ENCODE measurements around the gene RNU1-3. TPM values are rescaled to one million over a fixed set of nuclear protein-coding genes. Genes with fewer than 3 reads are reported as not detected.
"Not testable (repeated sequence)": the region's sequence is repeated elsewhere in the genome, so short reads cannot be mapped to it uniquely, and the experiment has no call there.

RNU1-3 gene
- total and polyA plus RNA-seq, 2 of the 13 experiments (the other 11 are each of a cell fraction or from before 2014, with no cell fraction given), result under 0.01 to 11,018 TPM

DNA sequence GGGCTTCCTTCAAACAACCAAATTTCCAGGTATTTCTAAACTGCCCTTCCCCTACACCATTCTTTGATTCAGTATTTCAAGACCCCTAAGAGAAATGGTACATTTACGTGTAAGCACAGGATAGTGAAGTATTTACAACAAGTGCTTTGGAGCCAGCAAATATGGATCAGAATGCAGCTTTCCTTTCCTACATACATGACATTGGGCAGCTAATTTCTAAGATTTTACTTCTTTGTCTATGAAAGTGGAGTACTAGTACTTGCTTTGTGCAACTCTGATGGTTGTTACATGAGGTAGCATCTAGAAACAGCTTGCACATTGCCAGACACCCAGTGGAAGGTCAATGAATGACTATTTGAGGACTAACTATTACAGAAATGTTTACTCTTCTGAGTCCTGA lies 15.2 kb downstream of the RNU1-3 start (continued):
- TF ChIP-seq ZNF644 (CRISPR knock-in tag; IDR thresholded peaks at IDR 0.05; ENCODE audit: low read depth) (peak; percentile 62), ZNF614 (CRISPR knock-in tag; IDR thresholded peaks at IDR 0.05; ENCODE audit: borderline replicate concordance) (peak; percentile 70; the same call in 1 of the 2 replicates), RFXANK (CRISPR knock-in tag; IDR thresholded peaks at IDR 0.05) (peak; percentile 78; the same call in 1 of the 2 replicates), HDAC2 (CRISPR knock-in tag; IDR thresholded peaks at IDR 0.05) (0 out of 2 replicates have a peak, but pooled peaks have one; percentile 20), KLF6 (CRISPR knock-in tag; IDR thresholded peaks at IDR 0.05) (peak; percentile 76), SAP130 (CRISPR knock-in tag; IDR thresholded peaks at IDR 0.05; ENCODE audit: low read depth) (peak; percentile 71), SOX5 (CRISPR knock-in tag; IDR thresholded peaks at IDR 0.05; ENCODE audit: borderline replicate concordance) (peak; percentile 38; the same call in 1 of the 2 replicates), NCOA2 (CRISPR knock-in tag; IDR thresholded peaks at IDR 0.05) (peak; percentile 53; the same call in 1 of the 2 replicates), GATAD2A (CRISPR knock-in tag; IDR thresholded peaks at IDR 0.05) (peak; percentile 94), MED1 (CRISPR knock-in tag; IDR thresholded peaks at IDR 0.05) (peak; percentile 53), ATF7 (IDR thresholded peaks at IDR 0.05) (0 out of 2 replicates have a peak, but pooled peaks have one; percentile 19)
- TF ChIP-seq, protein P1, sequence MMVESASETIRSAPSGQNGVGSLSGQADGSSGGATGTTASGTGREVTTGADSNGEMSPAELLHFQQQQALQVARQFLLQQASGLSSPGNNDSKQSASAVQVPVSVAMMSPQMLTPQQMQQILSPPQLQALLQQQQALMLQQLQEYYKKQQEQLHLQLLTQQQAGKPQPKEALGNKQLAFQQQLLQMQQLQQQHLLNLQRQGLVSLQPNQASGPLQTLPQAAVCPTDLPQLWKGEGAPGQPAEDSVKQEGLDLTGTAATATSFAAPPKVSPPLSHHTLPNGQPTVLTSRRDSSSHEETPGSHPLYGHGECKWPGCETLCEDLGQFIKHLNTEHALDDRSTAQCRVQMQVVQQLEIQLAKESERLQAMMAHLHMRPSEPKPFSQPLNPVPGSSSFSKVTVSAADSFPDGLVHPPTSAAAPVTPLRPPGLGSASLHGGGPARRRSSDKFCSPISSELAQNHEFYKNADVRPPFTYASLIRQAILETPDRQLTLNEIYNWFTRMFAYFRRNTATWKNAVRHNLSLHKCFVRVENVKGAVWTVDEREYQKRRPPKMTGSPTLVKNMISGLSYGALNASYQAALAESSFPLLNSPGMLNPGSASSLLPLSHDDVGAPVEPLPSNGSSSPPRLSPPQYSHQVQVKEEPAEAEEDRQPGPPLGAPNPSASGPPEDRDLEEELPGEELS (CRISPR knock-in tag; IDR thresholded peaks at IDR 0.05), result 0 out of 2 replicates have a peak, but pooled peaks have one; percentile 14
- TF ChIP-seq, protein P2, sequence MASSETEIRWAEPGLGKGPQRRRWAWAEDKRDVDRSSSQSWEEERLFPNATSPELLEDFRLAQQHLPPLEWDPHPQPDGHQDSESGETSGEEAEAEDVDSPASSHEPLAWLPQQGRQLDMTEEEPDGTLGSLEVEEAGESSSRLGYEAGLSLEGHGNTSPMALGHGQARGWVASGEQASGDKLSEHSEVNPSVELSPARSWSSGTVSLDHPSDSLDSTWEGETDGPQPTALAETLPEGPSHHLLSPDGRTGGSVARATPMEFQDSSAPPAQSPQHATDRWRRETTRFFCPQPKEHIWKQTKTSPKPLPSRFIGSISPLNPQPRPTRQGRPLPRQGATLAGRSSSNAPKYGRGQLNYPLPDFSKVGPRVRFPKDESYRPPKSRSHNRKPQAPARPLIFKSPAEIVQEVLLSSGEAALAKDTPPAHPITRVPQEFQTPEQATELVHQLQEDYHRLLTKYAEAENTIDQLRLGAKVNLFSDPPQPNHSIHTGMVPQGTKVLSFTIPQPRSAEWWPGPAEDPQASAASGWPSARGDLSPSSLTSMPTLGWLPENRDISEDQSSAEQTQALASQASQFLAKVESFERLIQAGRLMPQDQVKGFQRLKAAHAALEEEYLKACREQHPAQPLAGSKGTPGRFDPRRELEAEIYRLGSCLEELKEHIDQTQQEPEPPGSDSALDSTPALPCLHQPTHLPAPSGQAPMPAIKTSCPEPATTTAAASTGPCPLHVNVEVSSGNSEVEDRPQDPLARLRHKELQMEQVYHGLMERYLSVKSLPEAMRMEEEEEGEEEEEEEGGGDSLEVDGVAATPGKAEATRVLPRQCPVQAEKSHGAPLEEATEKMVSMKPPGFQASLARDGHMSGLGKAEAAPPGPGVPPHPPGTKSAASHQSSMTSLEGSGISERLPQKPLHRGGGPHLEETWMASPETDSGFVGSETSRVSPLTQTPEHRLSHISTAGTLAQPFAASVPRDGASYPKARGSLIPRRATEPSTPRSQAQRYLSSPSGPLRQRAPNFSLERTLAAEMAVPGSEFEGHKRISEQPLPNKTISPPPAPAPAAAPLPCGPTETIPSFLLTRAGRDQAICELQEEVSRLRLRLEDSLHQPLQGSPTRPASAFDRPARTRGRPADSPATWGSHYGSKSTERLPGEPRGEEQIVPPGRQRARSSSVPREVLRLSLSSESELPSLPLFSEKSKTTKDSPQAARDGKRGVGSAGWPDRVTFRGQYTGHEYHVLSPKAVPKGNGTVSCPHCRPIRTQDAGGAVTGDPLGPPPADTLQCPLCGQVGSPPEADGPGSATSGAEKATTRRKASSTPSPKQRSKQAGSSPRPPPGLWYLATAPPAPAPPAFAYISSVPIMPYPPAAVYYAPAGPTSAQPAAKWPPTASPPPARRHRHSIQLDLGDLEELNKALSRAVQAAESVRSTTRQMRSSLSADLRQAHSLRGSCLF (CRISPR knock-in tag; IDR thresholded peaks at IDR 0.05; ENCODE audit: borderline replicate concordance), result peak; percentile 33; the same call in 1 of the 2 replicates
- TF ChIP-seq, protein P3, sequence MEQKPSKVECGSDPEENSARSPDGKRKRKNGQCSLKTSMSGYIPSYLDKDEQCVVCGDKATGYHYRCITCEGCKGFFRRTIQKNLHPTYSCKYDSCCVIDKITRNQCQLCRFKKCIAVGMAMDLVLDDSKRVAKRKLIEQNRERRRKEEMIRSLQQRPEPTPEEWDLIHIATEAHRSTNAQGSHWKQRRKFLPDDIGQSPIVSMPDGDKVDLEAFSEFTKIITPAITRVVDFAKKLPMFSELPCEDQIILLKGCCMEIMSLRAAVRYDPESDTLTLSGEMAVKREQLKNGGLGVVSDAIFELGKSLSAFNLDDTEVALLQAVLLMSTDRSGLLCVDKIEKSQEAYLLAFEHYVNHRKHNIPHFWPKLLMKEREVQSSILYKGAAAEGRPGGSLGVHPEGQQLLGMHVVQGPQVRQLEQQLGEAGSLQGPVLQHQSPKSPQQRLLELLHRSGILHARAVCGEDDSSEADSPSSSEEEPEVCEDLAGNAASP (CRISPR knock-in tag; IDR thresholded peaks at IDR 0.05; ENCODE audit: borderline replicate concordance), result peak; percentile 49; the same call in 1 of the 2 replicates
- TF ChIP-seq, protein P4, sequence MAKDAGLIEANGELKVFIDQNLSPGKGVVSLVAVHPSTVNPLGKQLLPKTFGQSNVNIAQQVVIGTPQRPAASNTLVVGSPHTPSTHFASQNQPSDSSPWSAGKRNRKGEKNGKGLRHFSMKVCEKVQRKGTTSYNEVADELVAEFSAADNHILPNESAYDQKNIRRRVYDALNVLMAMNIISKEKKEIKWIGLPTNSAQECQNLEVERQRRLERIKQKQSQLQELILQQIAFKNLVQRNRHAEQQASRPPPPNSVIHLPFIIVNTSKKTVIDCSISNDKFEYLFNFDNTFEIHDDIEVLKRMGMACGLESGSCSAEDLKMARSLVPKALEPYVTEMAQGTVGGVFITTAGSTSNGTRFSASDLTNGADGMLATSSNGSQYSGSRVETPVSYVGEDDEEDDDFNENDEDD (CRISPR knock-in tag; IDR thresholded peaks at IDR 0.05; ENCODE audit: borderline replicate concordance), result peak; percentile 30; the same call in 1 of the 2 replicates
- TF ChIP-seq, protein P5, sequence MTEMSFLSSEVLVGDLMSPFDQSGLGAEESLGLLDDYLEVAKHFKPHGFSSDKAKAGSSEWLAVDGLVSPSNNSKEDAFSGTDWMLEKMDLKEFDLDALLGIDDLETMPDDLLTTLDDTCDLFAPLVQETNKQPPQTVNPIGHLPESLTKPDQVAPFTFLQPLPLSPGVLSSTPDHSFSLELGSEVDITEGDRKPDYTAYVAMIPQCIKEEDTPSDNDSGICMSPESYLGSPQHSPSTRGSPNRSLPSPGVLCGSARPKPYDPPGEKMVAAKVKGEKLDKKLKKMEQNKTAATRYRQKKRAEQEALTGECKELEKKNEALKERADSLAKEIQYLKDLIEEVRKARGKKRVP (CRISPR knock-in tag; IDR thresholded peaks at IDR 0.05), result peak in 1 of 2 experiments; percentile 96; a peak in 2 of 4 replicates
- TF ChIP-seq, protein P6, sequence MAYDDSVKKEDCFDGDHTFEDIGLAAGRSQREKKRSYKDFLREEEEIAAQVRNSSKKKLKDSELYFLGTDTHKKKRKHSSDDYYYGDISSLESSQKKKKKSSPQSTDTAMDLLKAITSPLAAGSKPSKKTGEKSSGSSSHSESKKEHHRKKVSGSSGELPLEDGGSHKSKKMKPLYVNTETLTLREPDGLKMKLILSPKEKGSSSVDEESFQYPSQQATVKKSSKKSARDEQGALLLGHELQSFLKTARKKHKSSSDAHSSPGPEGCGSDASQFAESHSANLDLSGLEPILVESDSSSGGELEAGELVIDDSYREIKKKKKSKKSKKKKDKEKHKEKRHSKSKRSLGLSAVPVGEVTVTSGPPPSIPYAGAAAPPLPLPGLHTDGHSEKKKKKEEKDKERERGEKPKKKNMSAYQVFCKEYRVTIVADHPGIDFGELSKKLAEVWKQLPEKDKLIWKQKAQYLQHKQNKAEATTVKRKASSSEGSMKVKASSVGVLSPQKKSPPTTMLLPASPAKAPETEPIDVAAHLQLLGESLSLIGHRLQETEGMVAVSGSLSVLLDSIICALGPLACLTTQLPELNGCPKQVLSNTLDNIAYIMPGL (CRISPR knock-in tag; IDR thresholded peaks at IDR 0.05; ENCODE audit: borderline replicate concordance in 1 of 2, low read depth in 1 of 2), result 0 out of 4 replicates have a peak, but pooled peaks of 1 of the 2 experiments have one; percentile 49
- TF ChIP-seq ATF7 (CRISPR knock-in tag; IDR thresholded peaks at IDR 0.05), result not testable (repeated sequence)

All from HepG2 (cell line).